GM12874 (cell line): ENCODE results near the gene TMEM87B.

Experiments used
- CTCF ChIP-seq: IDR thresholded peaks from 2 replicates; pipeline ENCODE4 v1.5.1; 2011; ENCODE audit warnings: low read depth, mild to moderate bottlenecking, control low read depth, low read length, moderate library complexity; ENCODE audit not compliant: insufficient read depth

Gene TMEM87B

GRCh38 chr2:112054847-112055729 lies at the start of gene TMEM87B:
Gene TMEM87B (plus strand): TSS chr2:112055269. CDS start chr2:112055592, 323 bp downstream.
- TF ChIP-seq CTCF = no peak

GRCh38 chr2:112005406-112006075 lies 49.5 kb upstream of the TMEM87B start:
- TF ChIP-seq CTCF = no peak

GRCh38 chr2:112006076-112006410 lies 49.0 kb upstream of the TMEM87B start:
- TF ChIP-seq CTCF = no peak

- TF ChIP-seq CTCF = no peak
Observed at GRCh38 chr2:112007493-112007892, 47.6 kb upstream of the TMEM87B start.

GRCh38 chr2:112008910-112009485 lies 46.1 kb upstream of the TMEM87B start:
- TF ChIP-seq CTCF = no peak

GRCh38 chr2:112010751-112011150 lies 44.3 kb upstream of the TMEM87B start:
- TF ChIP-seq CTCF = no peak

GRCh38 chr2:112012556-112012955 lies 42.5 kb upstream of the TMEM87B start:
- TF ChIP-seq CTCF = no peak
